Esophagus squamous epithelium (tissue), 4 donors: ENCODE data around the gene MDFI.

Experiments used
- CTCF ChIP-seq, 6 experiments: fragments of 450-650 bp in 4 of 6; fragments of 200-600 bp in 2 of 6; sonication (generic) in 2 of 6; IDR thresholded peaks; one replicate each; pipeline ENCODE4 v1.5.1; 2016 to 2019; ENCODE audit warnings: antibody characterized with exemption in 6 of 6, mild to moderate bottlenecking in 4 of 6, moderate library complexity in 4 of 6
- POLR2A ChIP-seq, 4 donors: fragments of 450-650 bp; IDR thresholded peaks; one replicate each; pipeline ENCODE4 v1.6.1; 2017; ENCODE audit warnings: antibody characterized with exemption in 4 of 4, mild to moderate bottlenecking in 4 of 4, moderate library complexity in 3 of 4

DNA sequence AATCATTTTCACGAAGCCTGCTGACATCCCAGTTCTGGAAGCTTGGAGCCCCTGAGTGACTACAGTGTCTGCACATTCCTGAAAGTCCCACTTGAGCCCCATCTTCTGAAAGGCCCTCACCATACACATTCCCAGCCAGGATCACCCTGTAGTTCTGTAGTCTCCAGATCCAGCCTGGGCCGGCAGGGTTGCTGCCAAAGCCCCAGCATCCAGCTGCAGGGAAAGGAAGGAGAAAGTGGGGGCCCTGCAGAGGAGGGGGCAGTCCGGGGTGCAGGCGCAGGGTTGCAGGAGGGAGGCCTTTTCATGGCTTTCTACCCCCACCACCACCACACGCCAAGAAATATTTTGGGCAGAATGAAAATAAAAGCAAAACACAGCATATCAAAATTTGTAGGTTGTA lies 26.0 kb downstream of the MDFI start:
- TF ChIP-seq CTCF (IDR thresholded peaks at IDR 0.05) (no peak), POLR2A (IDR thresholded peaks at IDR 0.05) (no peak)
